ENCODE data around the gene DCDC2.

Gene DCDC2

GRCh38 chr6:24140591-24140990 is 217.3 kb downstream of the DCDC2 start:
- no peak for DNase-seq

GRCh38 chr6:24139639-24140038 is 218.2 kb downstream of the DCDC2 start:
- DNase-seq: no peak

DNA sequence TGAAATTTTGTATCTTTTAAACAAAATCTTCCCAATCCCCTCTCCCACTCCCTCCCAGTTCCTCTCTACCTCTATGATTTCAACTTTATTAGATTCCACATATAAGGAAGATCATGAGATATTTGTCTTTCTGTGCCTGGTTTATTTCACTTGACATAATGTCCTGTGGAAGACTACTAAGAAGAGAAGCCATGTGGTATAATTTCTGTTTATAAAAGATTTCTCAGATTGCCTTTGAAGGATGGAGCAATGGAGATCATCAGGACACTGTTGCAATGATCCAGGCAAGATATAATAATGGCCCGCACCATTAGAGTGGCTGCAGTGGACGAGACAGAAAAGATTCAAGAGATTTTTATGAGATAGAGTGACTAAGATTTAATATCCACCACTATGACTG is 218.8 kb downstream of the DCDC2 start:
- no peak for DNase-seq

GRCh38 chr6:24131751-24132150 is 226.1 kb downstream of the DCDC2 start:
- no peak for DNase-seq

- no peak for DNase-seq
Measured at GRCh38 chr6:24127316-24127715, 230.5 kb downstream of the DCDC2 start.

- no peak for DNase-seq
Measured at GRCh38 chr6:24126586-24127192, 231.2 kb downstream of the DCDC2 start.

- DNase-seq: no peak
Measured at GRCh38 chr6:24125980-24126379, 231.9 kb downstream of the DCDC2 start, which contains the start of gene NRSN1. Gene NRSN1, plus strand, starts transcription at chr6:24126215. Its CDS starts 8,113 bp downstream, at chr6:24134328.

GRCh38 chr6:24122139-24122538 is 235.7 kb downstream of the DCDC2 start:
- no peak for DNase-seq

Data from activated effector memory CD4-positive, alpha-beta T cell treated with Interleukin-2 at 50 U/mL for 16 hours (primary cell).